GM23338 (cell line): ENCODE measurements around the gene LIMCH1.

Experiments
- EZH2 ChIP-seq: fragments of 200-600 bp; sonication (generic); IDR thresholded peaks from one replicate; pipeline ENCODE4 v1.8.0; 2017; ENCODE audit warnings: antibody characterized with exemption, mild to moderate bottlenecking, low read depth; ENCODE audit not compliant: unreplicated experiment
- EZH2phosphoT487 ChIP-seq: fragments of 200-600 bp; sonication (generic); IDR thresholded peaks from one replicate; pipeline ENCODE4 v1.8.1; 2018; ENCODE audit warnings: antibody characterized with exemption; ENCODE audit not compliant: unreplicated experiment
- POLR2AphosphoS5 ChIP-seq: IDR thresholded peaks from 2 replicates; pipeline ENCODE4 v1.6.1; 2016; ENCODE audit warnings: antibody characterized with exemption, low read depth
- TF ChIP-seq, protein P1 (sequence below), 2 experiments: fragments of 200-600 bp in 1 of 2; sonication (generic) in 1 of 2; conservative IDR thresholded peaks; 2 replicates each; pipeline versions ENCODE4 v1.5.1 to v1.6.1; 2016 to 2017; ENCODE audit warnings: antibody characterized with exemption in 2 of 2, low read depth in 2 of 2, mild to moderate bottlenecking in 2 of 2, moderate library complexity in 1 of 2
- TF ChIP-seq, protein P2 (sequence below): IDR thresholded peaks from one replicate; pipeline ENCODE4 v1.6.1; 2018; ENCODE audit warnings: antibody characterized with exemption; ENCODE audit not compliant: unreplicated experiment

DNA sequence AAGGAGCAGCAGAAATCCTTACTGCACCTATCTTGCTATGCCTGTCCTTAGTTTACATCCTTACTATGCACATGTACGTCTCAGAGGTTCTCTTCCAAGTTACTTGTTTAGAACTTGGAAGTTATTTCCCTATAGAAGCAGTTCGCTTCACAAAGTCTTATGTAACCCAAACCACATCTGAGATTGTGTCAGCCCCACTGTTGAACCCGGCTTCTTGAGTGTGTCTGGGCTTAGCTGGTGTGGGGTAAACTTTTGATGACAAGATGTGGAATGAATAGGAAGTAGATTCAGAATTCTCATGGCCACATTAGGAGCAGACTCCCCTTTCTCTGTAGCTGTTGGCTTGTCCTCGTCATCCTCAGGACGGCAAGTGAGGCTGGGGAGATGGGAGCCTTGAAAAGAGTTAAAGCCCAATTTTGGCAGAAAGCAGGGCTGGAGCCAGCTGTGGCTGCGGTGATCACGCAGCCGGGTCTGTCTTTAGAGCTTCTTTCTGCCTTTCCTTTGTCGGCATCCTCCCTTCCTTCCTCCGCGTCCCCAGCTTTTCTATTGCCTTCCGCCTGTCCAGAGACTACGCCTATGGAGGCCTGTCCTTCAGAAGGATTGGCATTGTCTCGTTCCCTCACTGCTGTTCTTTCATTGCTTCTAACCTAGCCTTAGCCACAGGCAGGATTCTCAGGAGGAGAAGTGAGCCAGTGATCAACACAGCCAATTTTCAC, 23.0 kb upstream of the LIMCH1 start:
- TF ChIP-seq, protein P1, sequence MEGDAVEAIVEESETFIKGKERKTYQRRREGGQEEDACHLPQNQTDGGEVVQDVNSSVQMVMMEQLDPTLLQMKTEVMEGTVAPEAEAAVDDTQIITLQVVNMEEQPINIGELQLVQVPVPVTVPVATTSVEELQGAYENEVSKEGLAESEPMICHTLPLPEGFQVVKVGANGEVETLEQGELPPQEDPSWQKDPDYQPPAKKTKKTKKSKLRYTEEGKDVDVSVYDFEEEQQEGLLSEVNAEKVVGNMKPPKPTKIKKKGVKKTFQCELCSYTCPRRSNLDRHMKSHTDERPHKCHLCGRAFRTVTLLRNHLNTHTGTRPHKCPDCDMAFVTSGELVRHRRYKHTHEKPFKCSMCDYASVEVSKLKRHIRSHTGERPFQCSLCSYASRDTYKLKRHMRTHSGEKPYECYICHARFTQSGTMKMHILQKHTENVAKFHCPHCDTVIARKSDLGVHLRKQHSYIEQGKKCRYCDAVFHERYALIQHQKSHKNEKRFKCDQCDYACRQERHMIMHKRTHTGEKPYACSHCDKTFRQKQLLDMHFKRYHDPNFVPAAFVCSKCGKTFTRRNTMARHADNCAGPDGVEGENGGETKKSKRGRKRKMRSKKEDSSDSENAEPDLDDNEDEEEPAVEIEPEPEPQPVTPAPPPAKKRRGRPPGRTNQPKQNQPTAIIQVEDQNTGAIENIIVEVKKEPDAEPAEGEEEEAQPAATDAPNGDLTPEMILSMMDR (conservative IDR thresholded peaks at IDR 0.05; ENCODE audit: low read depth in 2 of 2), result no peak
- TF ChIP-seq EZH2 (no peak), POLR2AphosphoS5 (no peak), EZH2phosphoT487 (no peak)
- TF ChIP-seq, protein P2, sequence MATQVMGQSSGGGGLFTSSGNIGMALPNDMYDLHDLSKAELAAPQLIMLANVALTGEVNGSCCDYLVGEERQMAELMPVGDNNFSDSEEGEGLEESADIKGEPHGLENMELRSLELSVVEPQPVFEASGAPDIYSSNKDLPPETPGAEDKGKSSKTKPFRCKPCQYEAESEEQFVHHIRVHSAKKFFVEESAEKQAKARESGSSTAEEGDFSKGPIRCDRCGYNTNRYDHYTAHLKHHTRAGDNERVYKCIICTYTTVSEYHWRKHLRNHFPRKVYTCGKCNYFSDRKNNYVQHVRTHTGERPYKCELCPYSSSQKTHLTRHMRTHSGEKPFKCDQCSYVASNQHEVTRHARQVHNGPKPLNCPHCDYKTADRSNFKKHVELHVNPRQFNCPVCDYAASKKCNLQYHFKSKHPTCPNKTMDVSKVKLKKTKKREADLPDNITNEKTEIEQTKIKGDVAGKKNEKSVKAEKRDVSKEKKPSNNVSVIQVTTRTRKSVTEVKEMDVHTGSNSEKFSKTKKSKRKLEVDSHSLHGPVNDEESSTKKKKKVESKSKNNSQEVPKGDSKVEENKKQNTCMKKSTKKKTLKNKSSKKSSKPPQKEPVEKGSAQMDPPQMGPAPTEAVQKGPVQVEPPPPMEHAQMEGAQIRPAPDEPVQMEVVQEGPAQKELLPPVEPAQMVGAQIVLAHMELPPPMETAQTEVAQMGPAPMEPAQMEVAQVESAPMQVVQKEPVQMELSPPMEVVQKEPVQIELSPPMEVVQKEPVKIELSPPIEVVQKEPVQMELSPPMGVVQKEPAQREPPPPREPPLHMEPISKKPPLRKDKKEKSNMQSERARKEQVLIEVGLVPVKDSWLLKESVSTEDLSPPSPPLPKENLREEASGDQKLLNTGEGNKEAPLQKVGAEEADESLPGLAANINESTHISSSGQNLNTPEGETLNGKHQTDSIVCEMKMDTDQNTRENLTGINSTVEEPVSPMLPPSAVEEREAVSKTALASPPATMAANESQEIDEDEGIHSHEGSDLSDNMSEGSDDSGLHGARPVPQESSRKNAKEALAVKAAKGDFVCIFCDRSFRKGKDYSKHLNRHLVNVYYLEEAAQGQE, result no peak
